ENCODE data around the gene SUPT4H1.

DNA sequence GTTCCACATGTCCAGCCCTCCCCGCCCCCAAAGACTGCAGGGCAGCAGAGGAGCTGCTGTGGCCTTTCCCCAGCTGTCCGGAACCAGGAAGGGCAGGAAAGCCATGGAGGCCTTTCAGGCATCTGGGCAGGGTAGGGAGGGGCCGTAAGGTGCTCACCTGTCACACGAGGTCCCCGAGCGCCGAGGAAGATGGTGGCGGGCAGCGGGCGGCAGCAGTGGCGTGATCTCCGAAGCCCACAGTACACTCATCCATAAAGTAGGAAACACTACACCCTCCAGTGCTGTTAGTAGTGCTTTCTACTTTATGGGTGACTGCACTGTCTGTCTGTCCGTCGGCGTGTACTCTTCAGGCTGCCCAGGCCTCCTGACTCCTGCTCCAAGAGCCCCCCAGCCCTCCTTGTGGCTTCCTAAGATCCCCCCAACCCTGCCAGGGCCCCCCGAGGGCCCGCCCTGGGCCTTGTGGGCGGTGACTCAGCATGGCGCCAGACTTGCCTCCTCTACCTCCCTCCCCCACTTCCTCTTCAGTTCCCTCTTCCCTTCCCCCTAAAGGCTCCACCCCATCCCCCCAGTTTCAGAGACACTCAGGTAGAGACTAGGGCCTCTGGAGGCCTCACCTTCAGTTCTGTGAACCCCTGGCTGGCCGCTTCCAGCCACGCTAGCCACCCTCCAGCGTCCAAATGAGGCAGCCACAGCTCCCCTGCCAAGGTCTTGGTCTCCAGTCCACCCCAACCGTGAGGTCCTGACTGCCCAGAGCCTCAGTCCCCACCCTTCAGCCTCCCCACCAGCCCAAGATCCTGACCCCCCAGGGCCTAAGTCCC, 20.8 kb downstream of the SUPT4H1 start:
- TF ChIP-seq CTCF (IDR thresholded peaks at IDR 0.05), result no peak
- TF ChIP-seq SIN3A (IDR thresholded peaks at IDR 0.05; ENCODE audit: borderline replicate concordance, insufficient read depth, low read depth, low read length), result no peak
- no peak for TF ChIP-seq POLR2AphosphoS5 (IDR thresholded peaks at IDR 0.05; ENCODE audit: low read depth, low read length)

Measured in Panc1 (cell line).